ENCODE results near the gene WDR36.

The WDR36 gene

GRCh38 chr5:111092062-111092853 lies at the start of gene WDR36:
Gene WDR36 (plus strand): TSS chr5:111092348. CDS start chr5:111092457, 109 bp downstream.
- peak; percentile 74 to 83 for DNase-seq (ENCODE audit: low read depth in 2 of 2)

- DNase-seq (ENCODE audit: low read depth in 2 of 2), result no peak
Measured at GRCh38 chr5:111043712-111044506, 48.2 kb upstream of the WDR36 start.

- no peak for DNase-seq (ENCODE audit: low read depth in 2 of 2)
Measured at GRCh38 chr5:111058064-111058463, 34.1 kb upstream of the WDR36 start.

- no peak for DNase-seq (ENCODE audit: low read depth in 2 of 2)
Measured at GRCh38 chr5:111060169-111060568, 32.0 kb upstream of the WDR36 start.

GRCh38 chr5:111061618-111062017 lies 30.5 kb upstream of the WDR36 start:
- no peak for DNase-seq (ENCODE audit: low read depth in 2 of 2)

GRCh38 chr5:111063709-111064322 lies 28.3 kb upstream of the WDR36 start:
- DNase-seq (ENCODE audit: low read depth in 2 of 2), result no peak

- DNase-seq (ENCODE audit: low read depth in 2 of 2), result no peak
Measured at GRCh38 chr5:111066261-111066938, 25.7 kb upstream of the WDR36 start.

GRCh38 chr5:111068213-111068612 lies 23.9 kb upstream of the WDR36 start:
- DNase-seq (ENCODE audit: low read depth in 2 of 2), result no peak

GRCh38 chr5:111069839-111070238 lies 22.3 kb upstream of the WDR36 start:
- DNase-seq (ENCODE audit: low read depth in 2 of 2), result no peak

- DNase-seq (ENCODE audit: low read depth in 2 of 2), result peak in 1 of 2 donors; percentile 30
Measured at GRCh38 chr5:111070272-111071134, 21.6 kb upstream of the WDR36 start.

GRCh38 chr5:111071413-111071812 lies 20.7 kb upstream of the WDR36 start, which contains the start of gene TSLP:
Gene TSLP (plus strand): TSS chr5:111071713. CDS start chr5:111071891, 178 bp downstream.
- no peak for DNase-seq (ENCODE audit: low read depth in 2 of 2)

GRCh38 chr5:111072949-111073682 lies 19.0 kb upstream of the WDR36 start:
- DNase-seq (ENCODE audit: low read depth in 2 of 2), result peak; percentile 65 to 67

- DNase-seq (ENCODE audit: low read depth in 2 of 2), result no peak
Measured at GRCh38 chr5:111074244-111074643, 17.9 kb upstream of the WDR36 start.

- no peak for DNase-seq (ENCODE audit: low read depth in 2 of 2)
Measured at GRCh38 chr5:111075520-111075919, 16.6 kb upstream of the WDR36 start.

- DNase-seq (ENCODE audit: low read depth in 2 of 2), result no peak
Measured at GRCh38 chr5:111076091-111076490, 16.1 kb upstream of the WDR36 start.

GRCh38 chr5:111077678-111078077 lies 14.5 kb upstream of the WDR36 start:
- DNase-seq (ENCODE audit: low read depth in 2 of 2), result no peak

- no peak for DNase-seq (ENCODE audit: low read depth in 2 of 2)
Measured at GRCh38 chr5:111079846-111080245, 12.3 kb upstream of the WDR36 start.

GRCh38 chr5:111083323-111083722 lies 8.8 kb upstream of the WDR36 start:
- DNase-seq (ENCODE audit: low read depth in 2 of 2), result no peak

- no peak for DNase-seq (ENCODE audit: low read depth in 2 of 2)
Measured at GRCh38 chr5:111095982-111096381, 3.8 kb downstream of the WDR36 start.

Measured in stimulated activated CD8-positive, alpha-beta memory T cell treated with anti-CD3 and anti-CD28 coated beads, Interleukin-2, amount 100 ng/mL, for 48 hours (primary cell).